Lung (tissue), 12 donors: ENCODE results near the gene METTL1. TPM values are rescaled to one million over a fixed set of nuclear protein-coding genes. Genes with fewer than 3 reads are reported as not detected.

Experiments
- ATAC-seq: fragments of 200-7000 bp; cut with Tn5 transposase; one replicate; pipeline ENCODE4 v1.9.1; 2020; ENCODE audit warnings: moderate number of reproducible peaks; ENCODE audit not compliant: insufficient read depth, low FRiP score
- DNase-seq, 3 donors: peaks; one replicate each; pipeline ENCODE4 v3.0.0-alpha.2; 2013 to 2017
- H3K27ac ChIP-seq, 2 donors: one replicate each; pipeline ENCODE4 v1.5.1; 2013; ENCODE audit warnings: mild to moderate bottlenecking in 2 of 2, moderate library complexity in 2 of 2, control low read depth in 1 of 2, inconsistent platforms in 1 of 2, low read depth in 1 of 2, low read length in 1 of 2
- H3K27me3 ChIP-seq, 3 donors: one replicate each; pipeline ENCODE4 v1.5.1; 2013; ENCODE audit warnings: low read length in 2 of 3; ENCODE audit not compliant: control insufficient read depth in 3 of 3, insufficient read depth in 3 of 3
- H3K36me3 ChIP-seq, 4 donors: one replicate each; pipeline ENCODE4 v1.5.1; 2013; ENCODE audit warnings: low read length in 4 of 4, mild to moderate bottlenecking in 1 of 4, moderate library complexity in 1 of 4; ENCODE audit not compliant: control insufficient read depth in 4 of 4, insufficient read depth in 4 of 4
- H3K4me1 ChIP-seq, 5 donors: one replicate each; pipeline ENCODE4 v1.5.1; 2013; ENCODE audit warnings: low read length in 5 of 5, mild to moderate bottlenecking in 2 of 5, moderate library complexity in 1 of 5; ENCODE audit not compliant: control insufficient read depth in 5 of 5, insufficient read depth in 5 of 5
- H3K4me3 ChIP-seq: one replicate; pipeline ENCODE4 v1.5.1; 2013; ENCODE audit warnings: mild to moderate bottlenecking, control low read depth, moderate library complexity
- H3K9ac ChIP-seq, 2 donors: one replicate each; pipeline ENCODE4 v1.5.1; 2013; ENCODE audit warnings: low read length in 2 of 2, control low read depth in 1 of 2; ENCODE audit not compliant: insufficient read depth in 1 of 2
- H3K9me3 ChIP-seq, 4 donors: one replicate each; pipeline ENCODE4 v1.5.1; 2013; ENCODE audit warnings: low read length in 3 of 4, mild to moderate bottlenecking in 1 of 4, moderate library complexity in 1 of 4; ENCODE audit not compliant: control insufficient read depth in 4 of 4, insufficient read depth in 3 of 4
- CTCF ChIP-seq: IDR thresholded peaks from 2 replicates; pipeline ENCODE4 v1.5.1; 2012; ENCODE audit warnings: mild to moderate bottlenecking; ENCODE audit errors: control extremely low read depth, extremely low read depth
- WGBS, 2 donors: extraction: QIAGEN DNeasy Blood & Tissue Kit; methylation state at CpG; one replicate each; pipeline ENCODE4 v1.1.7; 2013; 5-methylcytosine and 5-hydroxymethylcytosine counted together
- polyA plus RNA-seq, 2 donors: library from polyadenylated mRNA; stranded (reverse); fragments of 200-250 nt; gene quantifications; one replicate each; pipeline ENCODE4 v1.2.1, GENCODE V29; 2013
- total RNA-seq, 2 donors: library from RNA; depleted of rRNA in 1 of 2; stranded (reverse); fragments of >200 nt in 1 of 2; gene quantifications; one replicate each; pipeline ENCODE4 v1.2.1, GENCODE V29; 2014 to 2021
- donor health status: control.
- donor health status: control.
- donor health status: Bipolar disorder and iron deficiency.
- donor health status: healthy.
- donor health status: DM: yes; HTN: yes; CAD: no.

The METTL1 gene
- total and polyA plus RNA-seq, 4 donors, result 2.8 to 35.5 (median 31.6) TPM

GRCh38 chr12:57729321-57729844 is 42.5 kb downstream of the METTL1 start:
- no peak for TF ChIP-seq CTCF
- ATAC-seq, result no peak
- H3K9ac ChIP-seq, result no peak overlapping the region
- peaks cover 0 to 71% (median 51%) of the 10 kb centered on the region in 3 donors for H3K27me3 ChIP-seq
- peaks cover 0 to 7% (median 0%) of the 10 kb centered on the region in 4 donors for H3K36me3 ChIP-seq
- H3K4me3 ChIP-seq, result no peak overlapping the region
- H3K27ac ChIP-seq, result no peak overlapping the region
- DNase-seq, result no peak
- no peaks in the 10 kb centered on the region for H3K9me3 ChIP-seq
- 55 to 58% methylated on average over 5 of the region's 5 CpGs for WGBS, 2 donors
- peaks cover 0 to 15% (median 0%) of the 10 kb centered on the region in 5 donors for H3K4me1 ChIP-seq

DNA sequence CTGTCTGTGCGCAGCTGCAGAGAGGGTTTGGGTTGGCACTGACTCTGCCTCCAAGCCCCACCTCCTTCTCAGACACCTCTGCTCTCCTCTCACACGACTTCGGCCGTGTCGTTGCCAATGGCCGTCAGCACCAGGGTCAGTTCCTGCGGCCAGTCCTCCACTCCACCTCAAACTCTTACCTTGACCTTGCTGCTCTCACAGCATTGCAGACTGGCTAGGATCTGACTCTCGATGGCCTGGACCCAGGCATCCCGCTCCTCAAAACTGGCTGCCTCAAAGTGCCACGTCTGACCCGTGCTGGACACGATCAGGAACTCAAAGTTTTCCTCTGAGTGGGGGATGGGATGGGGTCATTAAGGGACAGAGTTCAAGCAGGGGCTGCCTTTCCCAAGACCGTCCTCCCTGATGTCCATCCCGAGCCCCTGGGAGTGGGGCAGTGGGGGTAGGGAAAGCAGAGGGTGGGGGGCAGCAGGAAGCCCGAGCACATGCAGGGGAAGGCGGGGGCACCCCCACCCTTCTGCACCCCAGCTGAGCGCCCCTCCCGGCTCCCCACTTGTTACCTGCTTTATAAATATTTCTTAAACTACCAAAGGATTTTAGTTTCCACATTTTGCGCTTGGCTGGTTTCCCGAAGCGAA is 44.0 kb downstream of the METTL1 start:
- H3K9ac ChIP-seq, result no peak overlapping the region
- peaks cover 0 to 7% (median 0%) of the 10 kb centered on the region in 4 donors for H3K36me3 ChIP-seq
- no peaks in the 10 kb centered on the region for H3K9me3 ChIP-seq
- no peak for ATAC-seq
- peaks cover 0 to 17% (median 0%) of the 10 kb centered on the region in 5 donors for H3K4me1 ChIP-seq
- H3K27me3 ChIP-seq, result peaks cover 0 to 56% (median 36%) of the 10 kb centered on the region in 3 donors
- TF ChIP-seq CTCF, result no peak
- DNase-seq, result no peak
- 68 to 81% methylated on average over 21 of the region's 21 CpGs for WGBS, 2 donors
- H3K4me3 ChIP-seq, result no peak overlapping the region
- no peak overlapping the region for H3K27ac ChIP-seq

DNA sequence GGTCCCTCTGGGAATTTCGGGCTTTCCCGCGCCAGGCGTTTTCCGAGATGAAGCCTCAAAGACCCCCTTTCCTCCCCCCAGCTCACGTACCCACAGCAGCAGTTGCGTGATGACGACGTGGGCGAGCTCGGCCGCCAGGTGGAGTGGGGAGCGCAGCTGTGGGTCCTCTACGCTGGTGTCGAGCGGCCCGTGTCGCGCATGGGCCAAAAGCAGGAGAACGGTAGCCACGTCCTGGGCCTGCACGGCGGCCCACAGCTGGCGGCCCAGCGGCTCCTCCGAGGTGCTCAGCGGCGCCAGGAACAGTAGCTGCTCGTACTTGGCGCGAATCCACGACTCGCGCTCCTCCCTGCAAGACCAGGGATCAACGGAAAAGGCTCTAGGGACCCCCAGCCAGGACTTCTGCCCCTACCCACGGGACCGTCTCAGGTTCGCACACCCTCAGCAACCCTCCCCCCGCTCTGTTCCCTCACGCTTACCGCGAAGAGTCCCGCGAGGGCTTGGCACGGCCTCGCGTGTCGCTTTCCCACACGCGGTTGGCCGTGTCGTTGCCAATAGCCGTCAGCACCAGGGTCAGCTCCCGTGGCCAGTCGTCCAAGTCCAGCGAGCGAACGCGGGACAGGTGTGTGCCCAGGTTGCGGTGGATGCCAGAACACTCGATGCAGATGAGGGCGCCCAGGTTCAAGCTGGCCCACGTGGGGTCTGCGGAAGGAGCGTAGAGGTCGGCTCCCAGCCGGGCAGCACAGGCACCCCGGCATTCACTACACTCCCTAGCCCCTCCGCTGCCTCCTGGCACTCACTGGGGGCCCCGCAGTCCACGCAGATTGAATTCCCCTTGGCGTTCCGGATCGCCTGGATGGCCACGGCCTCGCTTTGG is 44.8 kb downstream of the METTL1 start:
- Histone ChIP-seq H3K9me3 (no peaks in the 10 kb centered on the region), H3K4me3 (peak overlapping the region; percentile 73), H3K9ac (no peak overlapping the region), H3K27ac (peak overlapping the region; percentile 62 to 71), H3K27me3 (peaks cover 0 to 51% (median 32%) of the 10 kb centered on the region in 3 donors), H3K4me1 (peaks cover 0 to 19% (median 0%) of the 10 kb centered on the region in 5 donors), H3K36me3 (peaks cover 0 to 7% (median 0%) of the 10 kb centered on the region in 4 donors)
- no peak for TF ChIP-seq CTCF
- ATAC-seq (no peak), DNase-seq (peak; percentile 51 to 57 (median 57))
- WGBS, 2 donors, result 51 to 75% methylated on average over 76 of the region's 76 CpGs
